Stimulated activated CD4-positive, alpha-beta T cell treated with anti-CD3 and anti-CD28 coated beads, Interleukin-4, amount 100 ng/mL, for 1 hour (primary cell): ENCODE measurements around the gene CADPS2.

ENCODE experiments used
- DNase-seq: peaks from one replicate; pipeline ENCODE4 v3.0.0-alpha.2; 2020

The CADPS2 gene

GRCh38 chr7:122430710-122431109 lies 455.6 kb downstream of the CADPS2 start:
- no peak for DNase-seq

GRCh38 chr7:122429926-122430325 lies 456.3 kb downstream of the CADPS2 start:
- DNase-seq = no peak

- DNase-seq = no peak
Measured at GRCh38 chr7:122425731-122426130, 460.5 kb downstream of the CADPS2 start.

GRCh38 chr7:122423591-122423990 lies 462.7 kb downstream of the CADPS2 start:
- DNase-seq = no peak

GRCh38 chr7:122416336-122416735 lies 469.9 kb downstream of the CADPS2 start:
- no peak for DNase-seq

GRCh38 chr7:122415510-122415909 lies 470.8 kb downstream of the CADPS2 start:
- no peak for DNase-seq

- no peak for DNase-seq
Measured at GRCh38 chr7:122413339-122413738, 472.9 kb downstream of the CADPS2 start.

GRCh38 chr7:122412883-122413282 lies 473.4 kb downstream of the CADPS2 start:
- no peak for DNase-seq

GRCh38 chr7:122412441-122412840 lies 473.8 kb downstream of the CADPS2 start:
- DNase-seq = no peak

GRCh38 chr7:122407195-122407594 lies 479.1 kb downstream of the CADPS2 start:
- no peak for DNase-seq

GRCh38 chr7:122403113-122403512 lies 483.1 kb downstream of the CADPS2 start:
- DNase-seq = no peak

GRCh38 chr7:122402235-122402634 lies 484.0 kb downstream of the CADPS2 start:
- DNase-seq = no peak

- DNase-seq = no peak
Measured at GRCh38 chr7:122397381-122397780, 488.9 kb downstream of the CADPS2 start.

GRCh38 chr7:122394512-122394911 lies 491.7 kb downstream of the CADPS2 start:
- DNase-seq = no peak

GRCh38 chr7:122384528-122384927 lies 501.7 kb downstream of the CADPS2 start:
- DNase-seq = no peak

- DNase-seq = no peak
Measured at GRCh38 chr7:122383934-122384333, 502.3 kb downstream of the CADPS2 start.

- no peak for DNase-seq
Measured at GRCh38 chr7:122380992-122381391, 505.3 kb downstream of the CADPS2 start.

GRCh38 chr7:122379491-122379890 lies 506.8 kb downstream of the CADPS2 start:
- DNase-seq = no peak

- no peak for DNase-seq
Measured at GRCh38 chr7:122369756-122370155, 516.5 kb downstream of the CADPS2 start.

- DNase-seq = no peak
Measured at GRCh38 chr7:122364761-122365280, 521.4 kb downstream of the CADPS2 start.

GRCh38 chr7:122363144-122363543 lies 523.1 kb downstream of the CADPS2 start:
- no peak for DNase-seq

GRCh38 chr7:122362473-122362872 lies 523.8 kb downstream of the CADPS2 start:
- DNase-seq = no peak

- DNase-seq = no peak
Measured at GRCh38 chr7:122354656-122355055, 531.6 kb downstream of the CADPS2 start.

- no peak for DNase-seq
Measured at GRCh38 chr7:122352454-122352853, 533.8 kb downstream of the CADPS2 start.

GRCh38 chr7:122350701-122351100 lies 535.6 kb downstream of the CADPS2 start:
- no peak for DNase-seq

GRCh38 chr7:122344303-122344620 lies 542.0 kb downstream of the CADPS2 start:
- no peak for DNase-seq
